Activated naive CD8-positive, alpha-beta T cell treated with anti-CD3 and anti-CD28 coated beads, Interleukin-2, amount 50 U/mL, for 16 hours (primary cell): ENCODE results near the gene LTB4R.

ENCODE experiments used
- DNase-seq: peaks from one replicate; pipeline ENCODE4 v3.0.0-alpha.2; 2020; ENCODE audit warnings: low read depth, low spot score

The LTB4R gene

GRCh38 chr14:24278424-24278823 is 32.9 kb upstream of the LTB4R start:
- no peak for DNase-seq

- no peak for DNase-seq
Observed at GRCh38 chr14:24279301-24280186, 31.8 kb upstream of the LTB4R start.

GRCh38 chr14:24280797-24281460 is 30.4 kb upstream of the LTB4R start:
- no peak for DNase-seq

DNA sequence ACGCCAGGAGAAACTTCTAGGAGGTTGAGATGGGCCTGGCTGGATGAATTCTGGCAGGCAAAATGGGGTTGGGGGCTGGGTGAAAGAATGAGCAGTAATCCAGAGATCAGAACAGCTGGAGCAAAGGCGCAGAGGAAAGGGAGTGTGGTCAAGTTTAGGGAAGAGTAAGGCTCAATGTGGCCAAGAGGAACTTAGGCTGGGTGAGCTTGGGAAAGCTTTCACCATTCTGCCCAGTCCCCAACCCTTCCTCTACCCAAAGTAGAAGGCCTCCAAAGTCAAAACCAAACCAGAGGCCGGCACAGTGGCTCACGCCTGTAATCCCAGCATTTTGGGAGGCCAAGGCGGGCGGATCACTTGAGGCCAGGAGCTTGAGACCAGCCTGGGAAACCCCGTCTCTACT is 29.7 kb upstream of the LTB4R start:
- no peak for DNase-seq

DNA sequence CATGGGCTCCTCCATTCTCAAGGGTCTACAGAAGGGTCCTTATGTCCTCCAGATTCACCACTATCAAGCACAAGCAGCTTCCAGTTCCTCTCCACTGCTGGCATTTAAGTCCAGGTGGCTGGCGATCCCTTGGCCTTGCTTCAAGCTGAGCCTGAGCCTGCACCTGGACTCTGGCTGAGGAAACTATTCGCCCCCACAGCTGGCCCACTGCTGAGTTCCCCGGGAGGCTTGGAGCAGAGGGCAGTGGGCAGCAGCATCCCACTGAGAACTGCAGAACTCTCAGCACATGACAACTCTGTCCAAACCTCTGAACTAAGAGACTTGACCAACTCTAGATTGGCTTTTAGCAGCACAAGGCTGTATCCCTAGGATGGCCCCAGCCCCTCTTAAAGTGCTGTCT is 28.6 kb upstream of the LTB4R start:
- no peak for DNase-seq

DNA sequence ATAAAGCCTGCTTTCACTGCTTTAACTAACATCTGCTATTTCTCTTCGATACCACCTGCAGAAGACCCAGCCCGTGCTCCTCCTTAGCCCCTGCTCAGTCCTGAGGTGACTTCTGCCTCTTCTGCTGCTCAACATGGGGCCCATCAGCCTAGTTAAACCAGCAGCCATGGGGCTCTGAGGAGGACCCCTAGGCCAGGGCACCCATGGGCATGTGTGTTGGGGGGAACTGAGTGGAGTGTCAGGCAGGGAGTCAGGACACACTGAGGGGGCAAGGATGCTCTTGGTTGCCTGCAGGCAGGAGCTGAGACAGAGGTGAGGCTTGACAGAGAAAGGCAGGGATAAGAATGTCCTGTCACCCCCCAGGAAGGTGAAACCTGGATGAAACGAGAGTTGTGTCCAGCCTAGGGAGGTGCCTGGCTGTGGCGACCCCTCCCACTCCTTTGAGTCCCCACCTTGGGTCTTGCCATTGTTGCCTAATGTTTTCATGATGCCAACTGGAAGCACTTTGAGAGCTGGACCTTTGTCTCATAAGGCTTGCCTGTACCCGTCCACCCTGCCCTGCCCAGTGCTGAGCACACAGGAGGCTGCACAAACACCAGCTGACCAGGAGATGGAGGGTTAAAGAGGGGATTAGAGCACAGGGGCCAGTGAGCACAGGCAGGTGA is 27.4 kb upstream of the LTB4R start:
- no peak for DNase-seq

- no peak for DNase-seq
Observed at GRCh38 chr14:24284501-24285035, 26.7 kb upstream of the LTB4R start.

DNA sequence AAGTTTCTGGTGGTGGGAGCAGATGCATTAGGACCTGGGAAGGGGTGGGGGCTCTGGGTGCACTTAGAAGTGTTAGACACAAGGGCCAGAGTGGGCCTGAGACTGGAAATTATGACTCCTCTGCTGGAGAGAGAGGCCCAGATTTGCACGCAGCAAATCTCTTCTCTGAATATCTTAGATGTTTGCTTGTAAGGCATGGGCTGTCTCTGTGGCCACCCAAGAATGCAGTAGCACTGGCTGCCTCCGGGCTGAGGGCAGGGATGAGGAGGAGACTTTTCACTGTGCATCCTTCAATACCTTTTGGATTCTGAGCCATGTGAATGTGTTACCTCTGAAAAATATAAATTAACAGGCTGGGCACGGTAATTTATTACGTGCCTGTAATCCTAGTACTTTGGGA is 26.0 kb upstream of the LTB4R start:
- no peak for DNase-seq

GRCh38 chr14:24286996-24287395 is 24.3 kb upstream of the LTB4R start:
- DNase-seq = no peak

DNA sequence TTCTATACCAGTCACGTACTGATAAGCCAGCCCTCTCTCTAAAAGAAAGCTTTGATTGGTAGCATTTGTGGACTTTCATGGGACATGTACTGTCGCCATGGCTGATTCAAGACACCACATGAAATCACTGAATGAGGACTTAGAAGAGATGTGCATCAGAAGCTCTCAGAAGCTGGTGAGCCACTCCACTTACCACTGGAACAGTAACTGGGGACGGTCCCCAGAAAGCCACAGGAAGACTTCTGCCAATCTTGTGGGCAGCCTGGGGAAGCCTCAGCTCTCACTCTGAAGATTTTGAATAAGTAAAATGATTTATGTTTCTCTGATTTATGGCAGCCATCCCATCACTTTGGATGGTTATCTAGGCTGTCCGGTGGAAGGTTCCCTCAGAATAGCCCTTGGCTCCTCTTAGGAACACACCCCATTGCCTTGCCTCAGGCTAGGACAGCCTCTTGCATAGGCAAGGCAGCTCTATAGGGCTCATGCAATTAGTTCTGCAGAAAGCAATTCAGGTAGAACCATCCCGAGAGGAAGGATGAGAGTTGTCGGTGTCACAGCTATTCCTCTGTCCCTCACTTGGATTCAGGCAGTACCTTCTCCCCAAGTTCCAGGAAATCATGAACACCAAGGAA is 21.5 kb upstream of the LTB4R start:
- no peak for DNase-seq

DNA sequence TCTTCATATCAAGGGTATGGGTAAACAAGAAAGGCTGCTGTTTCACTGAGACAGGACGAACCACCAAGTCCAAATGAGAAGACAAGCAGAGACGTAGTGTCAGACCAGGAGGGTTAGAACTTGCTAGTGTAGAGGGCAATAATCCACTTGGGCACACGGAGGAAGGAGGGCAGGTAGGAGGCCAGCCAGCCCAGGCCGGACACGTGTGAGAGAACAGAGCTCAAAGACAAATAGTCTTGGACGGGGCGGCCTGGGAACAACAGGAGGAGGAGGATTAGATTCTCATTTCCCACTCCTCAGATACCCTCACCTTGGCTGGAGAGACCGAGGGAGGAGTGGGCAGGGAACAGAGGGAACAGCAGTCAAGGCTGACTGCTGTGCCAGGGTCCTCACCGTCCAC is 20.6 kb upstream of the LTB4R start:
- DNase-seq = no peak

DNA sequence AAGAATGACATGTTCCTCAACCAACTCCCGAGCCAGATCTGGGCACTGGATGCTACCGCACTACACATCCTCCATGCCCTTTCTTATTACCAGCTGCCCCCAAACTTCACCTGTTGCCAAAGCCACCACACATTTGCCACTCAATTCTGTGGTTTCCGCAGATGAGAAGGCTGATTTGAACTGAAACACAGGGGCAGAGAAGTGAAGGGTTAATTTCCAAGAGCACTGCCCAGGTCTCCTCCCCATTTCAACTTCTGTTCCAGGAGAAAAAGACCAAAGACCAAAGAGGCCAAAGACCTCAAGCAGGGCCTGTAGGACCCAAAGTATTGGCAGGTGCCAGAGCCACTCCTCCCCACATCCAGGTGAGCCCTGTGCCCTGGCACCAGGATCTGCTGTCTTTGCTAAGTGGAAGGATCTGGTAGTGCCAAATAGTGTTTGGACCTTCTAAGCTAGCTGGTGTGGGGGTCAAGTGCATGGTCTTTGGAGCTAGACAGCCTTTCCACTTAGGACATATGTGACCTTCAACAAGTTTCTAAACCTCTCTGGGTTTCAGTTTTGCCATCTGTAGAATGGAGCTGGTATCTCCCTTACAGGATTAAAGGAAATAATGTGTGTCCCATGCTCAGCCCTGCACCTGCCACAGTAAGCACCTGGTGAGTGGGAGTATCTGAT is 19.7 kb upstream of the LTB4R start:
- DNase-seq = no peak

GRCh38 chr14:24292118-24292807 is 19.0 kb upstream of the LTB4R start:
- no peak for DNase-seq

DNA sequence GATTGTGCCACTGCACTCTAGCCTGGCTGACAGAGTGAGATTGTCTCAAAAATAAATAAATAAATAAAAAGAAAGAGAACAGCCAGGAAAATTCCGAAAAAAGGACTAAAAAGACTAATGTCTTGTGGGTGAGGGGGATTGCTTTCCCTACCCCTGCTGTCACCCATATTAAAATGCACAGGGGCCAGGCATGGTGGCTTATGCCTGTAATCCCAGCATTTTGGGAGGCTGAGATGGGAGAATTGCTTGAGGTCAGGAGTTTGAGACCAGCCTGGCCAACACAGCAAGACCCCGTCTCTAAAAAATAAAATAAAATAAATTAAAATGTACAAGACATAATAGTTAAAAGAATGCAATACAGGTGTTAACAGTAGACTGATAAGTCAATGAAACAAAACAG is 17.8 kb upstream of the LTB4R start:
- no peak for DNase-seq

DNA sequence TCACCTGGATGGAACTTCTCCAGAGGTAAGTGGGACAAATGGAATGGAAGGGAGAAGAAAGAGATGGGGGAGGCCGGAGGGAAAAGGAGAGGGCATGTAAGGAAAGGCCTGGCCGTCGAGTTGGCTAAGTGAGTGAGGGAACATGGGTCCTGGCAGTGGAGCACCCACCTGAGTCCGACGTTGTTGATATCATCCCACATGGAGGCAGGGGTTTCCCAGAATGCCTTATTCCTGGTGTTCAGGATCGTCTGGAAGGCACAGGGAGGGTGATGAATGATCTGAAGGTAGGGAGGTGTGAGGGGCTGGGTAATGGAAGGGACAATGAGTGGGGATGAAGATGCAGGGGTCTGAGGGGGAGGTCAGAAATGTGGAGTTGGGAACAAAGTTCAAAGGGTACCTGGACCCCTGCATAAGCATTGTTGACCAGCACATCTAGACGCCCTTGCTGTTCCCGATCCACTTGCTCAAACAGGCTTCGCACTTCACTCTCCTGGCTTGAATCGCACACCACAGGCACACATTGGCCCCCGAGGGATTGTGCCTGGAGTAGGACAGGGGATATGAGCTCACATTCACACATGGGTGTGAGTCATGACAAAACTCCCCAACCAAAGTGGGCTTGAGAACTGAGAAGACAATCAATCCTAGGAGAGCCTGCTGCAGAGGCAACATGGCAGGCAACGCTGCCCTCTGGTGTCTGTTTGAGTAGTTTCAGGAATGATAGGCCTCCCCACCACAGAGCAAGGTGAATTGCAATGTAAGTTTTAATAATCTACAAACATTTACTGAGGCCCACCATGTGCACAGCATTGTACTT is 14.8 kb upstream of the LTB4R start:
- DNase-seq = peak; percentile 60

- DNase-seq = no peak
Observed at GRCh38 chr14:24297190-24297964, 13.9 kb upstream of the LTB4R start.

DNA sequence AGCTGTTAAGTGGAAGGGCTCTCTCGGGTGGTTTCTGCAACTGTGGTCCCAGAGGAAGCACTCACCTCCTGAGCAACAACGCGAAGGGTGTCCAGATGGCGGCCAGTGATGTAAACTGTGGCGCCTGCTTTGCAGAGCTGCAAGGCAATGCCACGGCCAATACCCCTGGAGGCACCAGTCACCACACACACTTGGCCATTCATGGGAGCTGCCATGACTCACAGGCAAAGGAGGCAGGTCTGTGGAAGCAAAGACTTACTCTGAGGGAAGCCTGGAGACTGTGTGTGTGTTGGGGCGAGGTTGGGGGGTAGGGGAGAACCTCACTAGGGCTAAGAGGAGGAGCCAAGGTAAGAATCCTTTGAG is 12.4 kb upstream of the LTB4R start:
- no peak for DNase-seq

GRCh38 chr14:24299255-24300191 is 11.8 kb upstream of the LTB4R start, which contains the start of the genes DHRS1 and NOP9:
Gene DHRS1, minus strand, starts transcription at chr14:24299780. Its CDS starts 674 bp downstream, at chr14:24299106.
Gene NOP9, plus strand, starts transcription at chr14:24299850. Its CDS starts 105 bp downstream, at chr14:24299955.
- peak; percentile 81 for DNase-seq
